Uterus (tissue), 2 donors: Measurements from ENCODE around the gene TRMT6.

ENCODE experiments used
- POLR2A ChIP-seq, 2 donors: fragments of 450-650 bp; IDR thresholded peaks; one replicate each; pipeline ENCODE4 v1.6.1; 2016; ENCODE audit warnings: antibody characterized with exemption in 2 of 2, mild to moderate bottlenecking in 1 of 2, moderate library complexity in 1 of 2
- TF ChIP-seq, protein P1 (sequence below), 4 experiments: fragments of 200-600 bp in 2 of 4; fragments of 450-650 bp in 2 of 4; sonication (generic) in 2 of 4; IDR thresholded peaks; one replicate each; pipeline ENCODE4 v1.5.1; 2016 to 2019; ENCODE audit warnings: antibody characterized with exemption in 4 of 4, mild to moderate bottlenecking in 2 of 4, moderate library complexity in 1 of 4

DNA sequence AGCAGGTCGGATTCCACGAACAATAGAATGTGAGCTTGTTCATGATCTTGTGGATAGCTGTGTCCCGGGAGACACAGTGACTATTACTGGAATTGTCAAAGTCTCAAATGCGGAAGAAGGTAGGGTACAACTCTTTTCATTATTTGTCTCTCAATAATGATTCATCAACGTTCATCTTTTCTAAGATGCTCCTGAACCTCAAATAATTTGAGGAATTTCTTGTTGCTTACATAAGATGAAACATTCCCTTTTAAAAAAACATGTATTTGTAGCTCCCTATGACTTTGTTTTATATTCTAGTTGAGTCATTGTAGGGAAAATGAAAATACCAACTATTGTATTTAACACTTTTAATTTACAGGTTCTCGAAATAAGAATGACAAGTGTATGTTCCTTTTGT is 17.1 kb upstream of the TRMT6 start:
- TF ChIP-seq, protein P1, sequence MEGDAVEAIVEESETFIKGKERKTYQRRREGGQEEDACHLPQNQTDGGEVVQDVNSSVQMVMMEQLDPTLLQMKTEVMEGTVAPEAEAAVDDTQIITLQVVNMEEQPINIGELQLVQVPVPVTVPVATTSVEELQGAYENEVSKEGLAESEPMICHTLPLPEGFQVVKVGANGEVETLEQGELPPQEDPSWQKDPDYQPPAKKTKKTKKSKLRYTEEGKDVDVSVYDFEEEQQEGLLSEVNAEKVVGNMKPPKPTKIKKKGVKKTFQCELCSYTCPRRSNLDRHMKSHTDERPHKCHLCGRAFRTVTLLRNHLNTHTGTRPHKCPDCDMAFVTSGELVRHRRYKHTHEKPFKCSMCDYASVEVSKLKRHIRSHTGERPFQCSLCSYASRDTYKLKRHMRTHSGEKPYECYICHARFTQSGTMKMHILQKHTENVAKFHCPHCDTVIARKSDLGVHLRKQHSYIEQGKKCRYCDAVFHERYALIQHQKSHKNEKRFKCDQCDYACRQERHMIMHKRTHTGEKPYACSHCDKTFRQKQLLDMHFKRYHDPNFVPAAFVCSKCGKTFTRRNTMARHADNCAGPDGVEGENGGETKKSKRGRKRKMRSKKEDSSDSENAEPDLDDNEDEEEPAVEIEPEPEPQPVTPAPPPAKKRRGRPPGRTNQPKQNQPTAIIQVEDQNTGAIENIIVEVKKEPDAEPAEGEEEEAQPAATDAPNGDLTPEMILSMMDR (IDR thresholded peaks at IDR 0.05): no peak
- no peak for TF ChIP-seq POLR2A (IDR thresholded peaks at IDR 0.05)
